H9 (cell line): ENCODE results near the gene ABHD11. TPM values are rescaled to one million over a fixed set of nuclear protein-coding genes. Genes with fewer than 3 reads are reported as not detected.
A peak's percentile ranks its signal among the peaks of the same experiment; 100 is the strongest.

Source experiments
- DNase-seq: peaks from one replicate; pipeline ENCODE4 v3.0.0-alpha.2; 2017
- H2AFZ ChIP-seq: one replicate; pipeline ENCODE4 v1.6.1; 2013; ENCODE audit warnings: mild to moderate bottlenecking, low read length, control low read depth, moderate library complexity
- H2AK5ac ChIP-seq: 2 replicates; pipeline ENCODE4 v1.6.1; 2013; ENCODE audit warnings: low read length, control low read depth, mixed read lengths; ENCODE audit not compliant: insufficient read length
- H2BK120ac ChIP-seq: one replicate; pipeline ENCODE4 v1.6.1; 2013; ENCODE audit warnings: low read depth, mild to moderate bottlenecking, low read length, control low read depth, inconsistent platforms; ENCODE audit not compliant: poor library complexity, severe bottlenecking
- H2BK12ac ChIP-seq: 2 replicates; pipeline ENCODE4 v1.6.1; 2013; ENCODE audit warnings: low read length, control low read depth, mixed read lengths, low read depth; ENCODE audit not compliant: insufficient read length
- H2BK15ac ChIP-seq: 2 replicates; pipeline ENCODE4 v1.6.1; 2013; ENCODE audit warnings: low read depth, low read length, control low read depth
- H2BK20ac ChIP-seq: one replicate; pipeline ENCODE4 v1.6.1; 2013; ENCODE audit warnings: low read depth, mild to moderate bottlenecking, low read length, control low read depth, inconsistent platforms; ENCODE audit not compliant: poor library complexity, severe bottlenecking
- H2BK5ac ChIP-seq: 2 replicates; pipeline ENCODE4 v1.6.1; 2013; ENCODE audit warnings: low read length, control low read depth, mixed read lengths; ENCODE audit not compliant: insufficient read length
- H3K14ac ChIP-seq: 2 replicates; pipeline ENCODE4 v1.6.1; 2013; ENCODE audit warnings: low read length, control low read depth; ENCODE audit not compliant: insufficient read depth
- H3K18ac ChIP-seq: 2 replicates; pipeline ENCODE4 v1.6.1; 2013; ENCODE audit warnings: low read depth, mild to moderate bottlenecking, mixed read lengths, low read length, control low read depth; ENCODE audit not compliant: insufficient read length
- H3K23ac ChIP-seq: 2 replicates; pipeline ENCODE4 v1.6.1; 2013; ENCODE audit warnings: low read length, control low read depth, mixed read lengths, low read depth; ENCODE audit not compliant: insufficient read length
- H3K23me2 ChIP-seq: 2 replicates; pipeline ENCODE4 v1.6.1; 2013; ENCODE audit warnings: low read depth, mild to moderate bottlenecking, mixed read lengths, low read length, control low read depth; ENCODE audit not compliant: insufficient read length, poor library complexity, severe bottlenecking
- H3K27ac ChIP-seq: 2 replicates; pipeline ENCODE4 v1.5.1; 2013; ENCODE audit warnings: low read length, control low read depth, mixed read lengths, low read depth; ENCODE audit not compliant: insufficient read length
- H3K27me3 ChIP-seq: 2 replicates; pipeline ENCODE4 v1.6.1; 2013; ENCODE audit warnings: low read length, control low read depth, inconsistent platforms; ENCODE audit not compliant: insufficient read depth
- H3K4ac ChIP-seq: 2 replicates; pipeline ENCODE4 v1.6.1; 2013; ENCODE audit warnings: low read depth, mild to moderate bottlenecking, control low read depth, inconsistent platforms, low read length, moderate library complexity
- H3K4me1 ChIP-seq: 2 replicates; pipeline ENCODE4 v1.6.1; 2013; ENCODE audit warnings: low read length, control low read depth, inconsistent platforms; ENCODE audit not compliant: insufficient read depth
- H3K4me2 ChIP-seq: 2 replicates; pipeline ENCODE4 v1.6.1; 2013; ENCODE audit warnings: low read length, control low read depth, mixed read lengths; ENCODE audit not compliant: insufficient read length, insufficient read depth
- H3K56ac ChIP-seq: 2 replicates; pipeline ENCODE4 v1.6.1; 2013; ENCODE audit warnings: low read depth, mild to moderate bottlenecking, mixed read lengths, low read length, control low read depth; ENCODE audit not compliant: insufficient read length
- H3K79me1 ChIP-seq: 2 replicates; pipeline ENCODE4 v1.6.1; 2013; ENCODE audit warnings: low read depth, mild to moderate bottlenecking, moderate library complexity, low read length, control low read depth, inconsistent platforms; ENCODE audit not compliant: insufficient read depth, poor library complexity, severe bottlenecking
- H3K79me2 ChIP-seq: 2 replicates; pipeline ENCODE4 v1.6.1; 2013; ENCODE audit warnings: low read length, control low read depth, inconsistent platforms; ENCODE audit not compliant: insufficient read depth
- H3K9ac ChIP-seq: 2 replicates; pipeline ENCODE4 v1.6.1; 2013; ENCODE audit warnings: low read length, control low read depth, mixed read lengths; ENCODE audit not compliant: insufficient read length; ENCODE audit errors: extremely low read depth
- H3K9me3 ChIP-seq: one replicate; pipeline ENCODE4 v1.6.1; 2013; ENCODE audit warnings: low read depth, low read length, inconsistent platforms; ENCODE audit not compliant: control insufficient read depth
- H3T11ph ChIP-seq: one replicate; pipeline ENCODE4 v1.6.1; 2013; ENCODE audit warnings: mild to moderate bottlenecking, low read length, control low read depth, inconsistent platforms
- H4K20me1 ChIP-seq: one replicate; pipeline ENCODE4 v1.6.1; 2013; ENCODE audit not compliant: control insufficient read depth, insufficient read length, insufficient read depth
- H4K5ac ChIP-seq: 2 replicates; pipeline ENCODE4 v1.6.1; 2013; ENCODE audit warnings: low read depth, mild to moderate bottlenecking, mixed read lengths, low read length, control low read depth; ENCODE audit not compliant: insufficient read length
- H4K8ac ChIP-seq: replicated peaks from 2 replicates; pipeline ENCODE4 v1.6.1; 2013; ENCODE audit warnings: low read length, control low read depth, mixed read lengths, low read depth; ENCODE audit not compliant: insufficient read length
- H4K91ac ChIP-seq: 2 replicates; pipeline ENCODE4 v1.6.1; 2013; ENCODE audit warnings: low read depth, mild to moderate bottlenecking, moderate library complexity, mixed read lengths, low read length, control low read depth; ENCODE audit not compliant: insufficient read length
- H3K27ac Mint-ChIP-seq, 3 experiments: 2 replicates in 2 of 3; 3 replicates in 1 of 3; pipeline ENCODE4 v1.8.0; 2020 to 2021; ENCODE audit warnings: mixed read lengths in 3 of 3, mild to moderate bottlenecking in 1 of 3, moderate library complexity in 1 of 3
- H3K27me3 Mint-ChIP-seq: 2 replicates; pipeline ENCODE4 v1.8.0; 2021; ENCODE audit warnings: low read depth, mild to moderate bottlenecking, moderate library complexity, mixed read lengths
- H3K36me3 Mint-ChIP-seq, 3 experiments: 2 replicates in 2 of 3; 3 replicates in 1 of 3; pipeline ENCODE4 v1.8.0; 2020 to 2021; ENCODE audit warnings: low read depth in 3 of 3, mixed read lengths in 3 of 3; ENCODE audit not compliant: insufficient read depth in 1 of 3
- H3K4me1 Mint-ChIP-seq, 2 experiments: 2 replicates each; pipeline ENCODE4 v1.8.0; 2020; ENCODE audit warnings: mixed read lengths in 2 of 2
- H3K4me3 Mint-ChIP-seq, 2 experiments: 2 replicates in 1 of 2; 3 replicates in 1 of 2; pipeline ENCODE4 v1.8.0; 2020 to 2021; ENCODE audit warnings: mild to moderate bottlenecking in 2 of 2, mixed read lengths in 2 of 2, moderate library complexity in 1 of 2
- H3K9me3 Mint-ChIP-seq, 2 experiments: 2 replicates in 1 of 2; 3 replicates in 1 of 2; pipeline ENCODE4 v1.8.0; 2020; ENCODE audit warnings: mild to moderate bottlenecking in 2 of 2, mixed read lengths in 2 of 2, moderate library complexity in 1 of 2
- CTCF ChIP-seq: fragments of 200-600 bp; sonication (generic); conservative IDR thresholded peaks from 3 replicates; pipeline ENCODE4 v1.8.0; 2021; ENCODE audit warnings: antibody characterized with exemption, mild to moderate bottlenecking
- WGBS: extraction: QIAGEN DNeasy Blood & Tissue Kit; methylation state at CpG from one replicate; pipeline ENCODE4 v1.1.7; 2013; ENCODE audit warnings: missing lambda C conversion rate, low lambda C conversion rate, mixed read lengths; ENCODE audit not compliant: insufficient read length; ENCODE audit errors: extremely low coverage; 5-methylcytosine and 5-hydroxymethylcytosine counted together
- total RNA-seq: library from RNA; stranded (reverse); gene quantifications from 2 replicates; pipeline ENCODE4 v1.2.1, GENCODE V29; 2021

The ABHD11 gene
- total RNA-seq, 1 experiment from 2014 or later, result 34.4 TPM

- Histone ChIP-seq H3K23ac (no peak overlapping the region), H3K79me1 (no peaks in the 10 kb centered on the region), H2BK20ac (no peak overlapping the region), H2BK15ac (no peak overlapping the region), H2AK5ac (peak overlapping the region; percentile 13), H3K23me2 (peaks cover 10% of the 10 kb centered on the region), H3K9ac (peak overlapping the region; percentile 36), H2BK5ac (peak overlapping the region; percentile 7), H3K14ac (peak overlapping the region; percentile 96), H2AFZ (no peak overlapping the region), H4K20me1 (no peaks in the 10 kb centered on the region), H3T11ph (peak overlapping the region; percentile 86), H3K27me3 (no peaks in the 10 kb centered on the region; the same call in 1 of the 2 replicates), H3K4me1 (peaks cover 8% of the 10 kb centered on the region; the same call in 1 of the 2 replicates), H4K5ac (peak overlapping the region; percentile 96), H2BK12ac (peak overlapping the region; percentile 92), H4K91ac (peak overlapping the region; percentile 93), H3K27ac (no peak overlapping the region), H3K79me2 (no peaks in the 10 kb centered on the region), H3K4me2 (peak overlapping the region; percentile 17), H4K8ac (peak overlapping the region; percentile 40), H2BK120ac (peak overlapping the region; percentile 84), H3K18ac (peak overlapping the region; percentile 98), H3K56ac (no peak overlapping the region), H3K4ac (peak overlapping the region; percentile 85), H3K9me3 (no peaks in the 10 kb centered on the region)
- peak; percentile 80 for DNase-seq
- peaks cover 0 to 8% (median 0%) of the 10 kb centered on the region in 3 experiments; a peak in 4 of 7 replicates for H3K36me3 Mint-ChIP-seq
- WGBS, result no CpG with 5 or more reads among the region's 7 CpGs
- peaks cover 0 to 2% of the 10 kb centered on the region in 2 experiments; a peak in 1 of 5 replicates for H3K9me3 Mint-ChIP-seq
- peak; percentile 32; the same call in 1 of the 3 replicates for TF ChIP-seq CTCF
- peaks cover 15% of the 10 kb centered on the region for H3K27me3 Mint-ChIP-seq
- H3K27ac Mint-ChIP-seq, result peak overlapping the region; percentile 93 to 100 (median 99)
- peaks cover 36 to 47% of the 10 kb centered on the region in 2 experiments for H3K4me1 Mint-ChIP-seq
- peak overlapping the region; percentile 37 to 67 for H3K4me3 Mint-ChIP-seq
Observed at GRCh38 chr7:73742338-73742752, 3.7 kb upstream of the ABHD11 start.
